A204.1 (cell line): ENCODE measurements around the gene MYOM1.
"Not testable (repeated sequence)": the region's sequence is repeated elsewhere in the genome, so short reads cannot be mapped to it uniquely, and the experiment has no call there.

Source experiments
- FAIRE-seq: peaks from 2 replicates; lab custom pipeline; 2012; peaks lifted over from hg19 to GRCh38; lab: Jason Lieb, UNC

Gene MYOM1

GRCh38 chr18:3218819-3219218 is 949 bp downstream of the MYOM1 start:
- no peak for FAIRE-seq

- no peak for FAIRE-seq
These were observed 1.7 kb downstream of the MYOM1 start for GRCh38 chr18:3217948-3218647.

GRCh38 chr18:3216987-3217386 is 2.8 kb downstream of the MYOM1 start:
- FAIRE-seq, result no peak

GRCh38 chr18:3214855-3215637 is 4.7 kb downstream of the MYOM1 start:
- no peak for FAIRE-seq

GRCh38 chr18:3213300-3214059 is 6.3 kb downstream of the MYOM1 start:
- no peak for FAIRE-seq

GRCh38 chr18:3212657-3213056 is 7.1 kb downstream of the MYOM1 start:
- FAIRE-seq, result no peak

- no peak for FAIRE-seq
These were observed 8.4 kb downstream of the MYOM1 start for GRCh38 chr18:3211236-3211992.

GRCh38 chr18:3209859-3210569 is 9.8 kb downstream of the MYOM1 start:
- FAIRE-seq, result no peak

GRCh38 chr18:3207565-3207964 is 12.2 kb downstream of the MYOM1 start:
- no peak for FAIRE-seq

- no peak for FAIRE-seq
These were observed 14.5 kb downstream of the MYOM1 start for GRCh38 chr18:3205239-3205638.

- FAIRE-seq, result peak; percentile 11
These were observed 19.7 kb downstream of the MYOM1 start for GRCh38 chr18:3199942-3200645.

GRCh38 chr18:3198260-3198860 is 21.4 kb downstream of the MYOM1 start:
- FAIRE-seq, result not testable (repeated sequence)

- FAIRE-seq, result no peak
These were observed 24.7 kb downstream of the MYOM1 start for GRCh38 chr18:3194947-3195612.

- FAIRE-seq, result no peak
These were observed 26.4 kb downstream of the MYOM1 start for GRCh38 chr18:3193331-3193730.

GRCh38 chr18:3192752-3193151 is 27.0 kb downstream of the MYOM1 start:
- no peak for FAIRE-seq

GRCh38 chr18:3192286-3192685 is 27.5 kb downstream of the MYOM1 start:
- no peak for FAIRE-seq

GRCh38 chr18:3190610-3191009 is 29.2 kb downstream of the MYOM1 start:
- no peak for FAIRE-seq

- FAIRE-seq, result no peak
These were observed 29.9 kb downstream of the MYOM1 start for GRCh38 chr18:3189884-3190283.

- FAIRE-seq, result no peak
These were observed 32.8 kb downstream of the MYOM1 start for GRCh38 chr18:3186678-3187658.
